Spinal cord (tissue), 10 donors: ENCODE results near the gene ENC1. TPM values are rescaled to one million over a fixed set of nuclear protein-coding genes. Genes with fewer than 3 reads are reported as not detected.

Experiments used
- DNase-seq, 6 donors: peaks; one replicate each; pipeline versions ENCODE4 v3.0.0 to v3.0.0-alpha.2; 2013 to 2015; ENCODE audit warnings: low spot score in 6 of 6, low read depth in 4 of 6
- H3K27ac ChIP-seq: one replicate; pipeline ENCODE4 v1.5.1; 2013; ENCODE audit warnings: low read depth, low read length, control low read depth
- H3K27me3 ChIP-seq: one replicate; pipeline ENCODE4 v1.6.1; 2013; ENCODE audit warnings: low read length; ENCODE audit not compliant: control insufficient read depth, insufficient read depth
- H3K36me3 ChIP-seq: one replicate; pipeline ENCODE4 v1.6.1; 2013; ENCODE audit warnings: low read length; ENCODE audit not compliant: control insufficient read depth, insufficient read depth
- H3K4me1 ChIP-seq: one replicate; pipeline ENCODE4 v1.6.1; 2013; ENCODE audit warnings: low read length; ENCODE audit not compliant: control insufficient read depth, insufficient read depth
- H3K4me3 ChIP-seq: one replicate; pipeline ENCODE4 v1.5.1; 2013; ENCODE audit warnings: low read depth, low read length, control low read depth
- H3K9me3 ChIP-seq: one replicate; pipeline ENCODE4 v1.6.1; 2013; ENCODE audit warnings: low read length; ENCODE audit not compliant: control insufficient read depth, insufficient read depth
- WGBS: methylation state at CpG from one replicate; pipeline ENCODE4 v1.1.5; 2013; ENCODE audit warnings: missing lambda C conversion rate; ENCODE audit not compliant: insufficient coverage; 5-methylcytosine and 5-hydroxymethylcytosine counted together
- polyA plus RNA-seq, 2 donors: library from polyadenylated mRNA; unstranded; fragments of 120-200 nt; gene quantifications; one replicate each; pipeline ENCODE4 v1.2.1, GENCODE V29; 2013; ENCODE audit not compliant: insufficient read length in 2 of 2
- total RNA-seq, 2 donors: library from RNA; depleted of rRNA in 1 of 2; stranded (reverse); fragments of 120-200 nt in 1 of 2; fragments of >200 nt in 1 of 2; gene quantifications; one replicate each; pipeline versions ENCODE4 v1.2.3 to v1.2.4, GENCODE V29; 2013 to 2014
- donor health status: healthy.

ENC1 gene
- total and polyA plus RNA-seq, 4 donors = 99.6 to 314 (median 257) TPM

DNA sequence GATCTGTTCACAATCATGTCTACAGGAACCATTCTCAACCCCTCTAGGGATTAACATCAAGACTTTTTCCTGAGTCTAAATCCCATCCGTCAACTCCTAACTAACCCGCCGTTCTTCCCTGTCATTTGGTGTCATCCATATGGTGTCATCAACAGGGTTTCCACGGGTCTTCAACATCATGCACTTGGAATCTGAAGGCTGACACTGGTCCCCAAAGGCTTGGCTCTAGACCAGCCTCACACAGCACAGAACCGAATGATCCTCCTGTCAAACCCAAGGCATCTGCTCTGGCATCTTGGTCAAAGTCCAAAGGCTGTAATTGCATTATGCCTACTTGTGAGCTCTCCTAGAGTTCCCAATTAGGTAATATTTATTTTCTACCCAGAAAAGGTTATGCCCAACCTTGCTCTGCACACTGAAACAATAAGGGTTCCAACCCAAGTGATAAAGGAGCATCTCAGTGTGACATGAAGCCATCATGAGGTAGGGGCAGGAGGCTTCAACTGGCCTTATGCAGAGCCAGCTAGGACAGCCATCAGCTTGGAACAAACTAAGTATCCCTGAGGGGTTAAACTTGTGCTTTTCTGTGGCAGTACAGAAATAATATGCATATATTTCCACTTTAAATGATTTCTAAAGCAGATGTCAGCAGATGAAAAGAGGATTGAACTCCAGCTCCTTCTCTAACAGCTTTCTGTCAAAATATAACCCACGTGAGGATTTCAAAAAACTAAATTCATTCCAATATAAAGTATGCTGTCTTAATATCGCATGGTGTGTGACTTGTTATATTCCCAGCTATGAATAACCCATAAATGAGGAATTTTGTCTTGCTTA lies 13.9 kb downstream of the ENC1 start:
- Histone ChIP-seq H3K27ac (no peak overlapping the region), H3K4me3 (no peak overlapping the region), H3K4me1 (peaks cover 13% of the 10 kb centered on the region), H3K27me3 (no peaks in the 10 kb centered on the region), H3K9me3 (no peaks in the 10 kb centered on the region), H3K36me3 (no peaks in the 10 kb centered on the region)
- peak in 2 of 6 donors; percentile 49 to 89 for DNase-seq
- WGBS = 45% methylated on average over 5 of the region's 7 CpGs

DNA sequence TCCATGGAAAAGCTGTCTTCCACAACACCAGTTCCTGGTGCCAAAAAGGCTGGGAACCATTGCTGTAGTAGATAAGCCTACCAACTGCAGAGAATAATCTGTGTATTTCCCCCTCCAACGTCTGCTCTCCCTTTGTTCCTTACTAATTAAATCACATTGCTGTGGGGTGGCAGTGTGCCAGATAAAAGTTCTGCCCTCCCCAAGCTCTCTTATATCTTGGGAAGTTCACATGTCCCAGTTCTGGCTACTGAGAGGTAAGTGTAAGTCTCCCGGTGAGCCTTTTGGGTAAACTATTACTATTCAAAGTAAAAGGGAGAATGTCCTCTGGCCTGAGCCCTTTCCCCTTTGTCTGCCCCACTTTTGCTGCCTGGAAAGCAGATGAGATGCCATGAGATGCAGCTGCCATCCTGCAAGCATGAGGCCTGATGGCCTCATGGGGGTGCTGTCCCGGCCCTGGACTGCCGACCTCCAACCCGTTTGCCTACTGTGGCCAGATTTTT lies 14.7 kb downstream of the ENC1 start:
- peak in 2 of 6 donors; percentile 63 to 65 for DNase-seq
- 70% methylated on average over 2 of the region's 5 CpGs for WGBS
- Histone ChIP-seq H3K4me3 (no peak overlapping the region), H3K27me3 (no peaks in the 10 kb centered on the region), H3K4me1 (peaks cover 13% of the 10 kb centered on the region), H3K36me3 (no peaks in the 10 kb centered on the region), H3K27ac (peak overlapping the region; percentile 6), H3K9me3 (no peaks in the 10 kb centered on the region)

GRCh38 chr5:74624931-74625505 lies 15.5 kb downstream of the ENC1 start:
- Histone ChIP-seq H3K4me1 (peaks cover 13% of the 10 kb centered on the region), H3K27me3 (no peaks in the 10 kb centered on the region), H3K4me3 (no peak overlapping the region), H3K36me3 (no peaks in the 10 kb centered on the region), H3K9me3 (no peaks in the 10 kb centered on the region), H3K27ac (no peak overlapping the region)
- 62% methylated on average over 5 of the region's 8 CpGs for WGBS
- peak in 1 of 6 donors; percentile 9 for DNase-seq

GRCh38 chr5:74624501-74624900 lies 16.0 kb downstream of the ENC1 start:
- no peak for DNase-seq
- Histone ChIP-seq H3K27me3 (no peaks in the 10 kb centered on the region), H3K36me3 (no peaks in the 10 kb centered on the region), H3K9me3 (no peaks in the 10 kb centered on the region), H3K4me1 (peaks cover 13% of the 10 kb centered on the region), H3K27ac (no peak overlapping the region), H3K4me3 (no peak overlapping the region)
- WGBS = 97% methylated on average over 3 of the region's 4 CpGs

DNA sequence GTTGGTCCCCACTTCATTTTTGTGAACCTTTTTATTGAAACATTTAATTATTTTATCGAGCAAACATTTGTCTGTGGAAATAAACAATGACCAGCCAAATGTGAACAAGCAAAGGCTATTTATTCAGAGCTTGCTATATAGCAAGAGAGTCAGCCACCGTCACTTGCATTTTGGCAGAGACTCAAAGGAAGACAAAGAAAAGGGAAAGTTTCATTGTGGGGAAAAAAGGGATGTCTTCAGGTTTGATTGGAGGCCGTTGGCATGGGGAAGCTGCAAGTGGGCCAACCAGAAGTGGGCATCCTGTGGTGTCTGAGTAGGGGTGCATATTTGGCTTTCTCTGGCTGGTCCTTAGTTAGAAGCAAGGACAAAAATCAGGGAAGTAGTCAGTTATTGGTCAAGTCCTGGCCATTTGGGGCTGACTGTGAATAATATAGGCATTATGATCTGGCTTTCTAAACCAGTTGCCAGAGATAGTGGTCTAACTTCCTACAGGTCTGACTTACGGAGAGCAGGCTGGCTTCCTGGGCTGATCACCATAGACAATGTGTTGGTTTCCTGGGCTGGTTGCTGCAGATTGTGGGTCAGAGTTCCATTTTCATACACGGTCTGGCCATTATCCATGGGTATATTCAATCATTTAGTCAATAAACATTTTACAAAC lies 16.6 kb downstream of the ENC1 start:
- Histone ChIP-seq H3K27ac (no peak overlapping the region), H3K27me3 (no peaks in the 10 kb centered on the region), H3K4me3 (no peak overlapping the region), H3K4me1 (peaks cover 9% of the 10 kb centered on the region), H3K9me3 (no peaks in the 10 kb centered on the region), H3K36me3 (no peaks in the 10 kb centered on the region)
- WGBS = 48% methylated on average over 4 of the region's 5 CpGs
- DNase-seq = peak in 2 of 6 donors; percentile 59 to 69

DNA sequence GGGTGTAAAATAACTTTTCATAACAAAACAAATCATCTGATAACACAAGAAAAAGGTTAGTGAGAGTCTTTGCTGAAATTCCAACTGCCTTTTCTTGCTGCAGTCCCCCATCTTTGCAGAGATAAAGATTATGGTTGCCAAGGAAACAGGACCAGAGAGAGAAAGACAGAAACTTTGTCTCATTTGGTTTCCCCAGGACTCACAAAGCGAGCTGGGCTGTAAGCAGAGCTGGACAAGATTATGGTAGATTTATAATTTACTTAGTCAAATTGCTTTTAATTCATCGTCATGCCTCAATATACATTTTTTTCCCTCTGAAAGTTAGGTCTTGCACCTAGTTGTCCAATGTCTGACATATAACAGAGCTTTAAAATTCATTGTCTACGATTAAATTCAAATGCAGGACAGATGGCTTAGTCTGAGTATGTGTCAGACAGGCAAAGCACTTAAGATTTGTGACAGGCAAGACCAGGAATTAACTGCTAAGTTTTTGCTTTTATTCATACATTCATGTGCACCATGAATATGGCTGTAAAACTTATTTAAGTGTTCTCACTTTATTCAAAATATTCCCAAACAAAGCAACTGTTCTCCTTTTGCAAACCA lies 17.4 kb downstream of the ENC1 start:
- peaks cover 9% of the 10 kb centered on the region for H3K4me1 ChIP-seq
- H3K27me3 ChIP-seq = no peaks in the 10 kb centered on the region
- DNase-seq = peak in 2 of 6 donors; percentile 85 to 91
- no peaks in the 10 kb centered on the region for H3K36me3 ChIP-seq
- H3K27ac ChIP-seq = no peak overlapping the region
- no peaks in the 10 kb centered on the region for H3K9me3 ChIP-seq
- H3K4me3 ChIP-seq = no peak overlapping the region
- WGBS = no CpG with 5 or more reads among the region's 3 CpGs

DNA sequence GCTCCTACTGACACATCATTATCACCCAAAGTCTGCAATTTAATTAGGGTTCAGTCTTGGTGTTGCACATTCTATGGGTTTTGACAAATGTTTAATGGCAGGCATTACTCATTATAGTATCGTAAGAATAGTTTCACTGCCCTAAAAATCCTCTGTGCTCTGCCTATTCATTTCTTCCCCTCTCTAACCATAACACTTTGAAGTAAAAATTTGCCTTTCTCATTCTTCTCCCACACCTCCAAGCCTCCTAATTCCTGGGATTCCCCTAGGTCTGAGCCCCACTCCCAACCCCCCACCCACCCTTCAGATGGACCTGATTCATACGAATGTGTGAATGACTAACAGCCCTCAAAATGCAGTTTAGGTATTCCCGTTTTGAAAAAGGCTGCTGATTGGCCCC lies 18.4 kb downstream of the ENC1 start:
- no peak overlapping the region for H3K27ac ChIP-seq
- H3K36me3 ChIP-seq = no peaks in the 10 kb centered on the region
- no peak overlapping the region for H3K4me3 ChIP-seq
- DNase-seq = no peak
- 64% methylated on average over 2 of the region's 3 CpGs for WGBS
- no peaks in the 10 kb centered on the region for H3K9me3 ChIP-seq
- H3K27me3 ChIP-seq = no peaks in the 10 kb centered on the region
- H3K4me1 ChIP-seq = peaks cover 9% of the 10 kb centered on the region

GRCh38 chr5:74621492-74621891 lies 19.0 kb downstream of the ENC1 start:
- Histone ChIP-seq H3K36me3 (no peaks in the 10 kb centered on the region), H3K27ac (no peak overlapping the region), H3K4me1 (peaks cover 11% of the 10 kb centered on the region), H3K4me3 (no peak overlapping the region), H3K27me3 (no peaks in the 10 kb centered on the region), H3K9me3 (no peaks in the 10 kb centered on the region)
- DNase-seq = no peak
- no CpG with 5 or more reads among the region's 5 CpGs for WGBS

DNA sequence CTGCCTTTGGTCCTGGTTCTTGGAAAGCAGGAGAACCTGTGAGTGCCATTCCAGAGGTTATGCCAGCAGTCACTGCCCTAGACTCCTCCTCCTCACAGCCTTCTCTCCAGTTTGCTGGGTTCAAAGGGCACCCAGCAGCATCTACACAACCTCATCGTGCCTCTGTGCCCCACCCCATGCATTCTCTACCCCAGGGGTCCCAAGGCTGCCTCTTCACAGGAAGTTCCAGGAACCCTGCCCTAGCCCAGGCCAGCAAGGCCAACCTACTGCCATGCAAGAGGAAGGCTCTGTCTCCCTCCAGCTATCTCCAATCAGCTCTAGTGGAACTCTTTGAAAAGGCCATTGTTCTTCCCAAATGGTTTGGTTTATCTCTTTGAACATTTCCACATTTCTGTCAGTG lies 21.2 kb downstream of the ENC1 start:
- Histone ChIP-seq H3K4me3 (no peak overlapping the region), H3K27me3 (no peaks in the 10 kb centered on the region), H3K9me3 (no peaks in the 10 kb centered on the region), H3K27ac (no peak overlapping the region), H3K36me3 (no peaks in the 10 kb centered on the region), H3K4me1 (peaks cover 12% of the 10 kb centered on the region)
- WGBS = 70% methylated on average over 1 of the region's 1 CpG
- DNase-seq = no peak
